A549 (cell line): ENCODE measurements around the gene TPRKB. TPM values are rescaled to one million over a fixed set of nuclear protein-coding genes. Genes with fewer than 3 reads are reported as not detected.

ENCODE experiments used
- ATAC-seq, 2 experiments: fragments of 200-7000 bp in 1 of 2; fragments of >200 bp in 1 of 2; cut with Nextera tagmentation in 1 of 2; cut with Tn5 transposase in 1 of 2; 3 replicates each; pipeline versions ENCODE4 v1.8.0 to v1.9.1; 2018 to 2020; ENCODE audit warnings: mild to moderate bottlenecking in 1 of 2, moderate library complexity in 1 of 2
- CTCF ChIA-PET: fragments of 300-600 bp; sonication (Branson Sonifier 250); formaldehyde crosslinking; extraction: SDS; loops from one replicate; lab custom pipeline; 2021; ENCODE audit warnings: antibody characterized with exemption, inconsistent platforms; lab: Yijun Ruan, JAX
- POLR2A ChIA-PET: fragments of 350-600 bp; formaldehyde crosslinking; extraction: SDS; loops from one replicate; lab custom pipeline; 2021; ENCODE audit warnings: antibody characterized with exemption, inconsistent platforms; lab: Yijun Ruan, JAX
- DNase-seq, 2 experiments: peaks; one replicate each; pipeline versions ENCODE4 v3.0.0 to v3.0.0-alpha.2; 2011 to 2016; ENCODE audit warnings: low read depth in 1 of 2, low spot score in 1 of 2
- FAIRE-seq: peaks from 2 replicates; lab custom pipeline; 2011; peaks lifted over from hg19 to GRCh38; lab: Jason Lieb, UNC
- H3K27ac ChIP-seq, 2 experiments: fragments of >200 bp; sonication (Bioruptor Twin); formaldehyde crosslinking; 3 replicates each; pipeline ENCODE4 v1.5.1; 2016 to 2017
- H3K4me1 ChIP-seq: fragments of >200 bp; sonication (Bioruptor Twin); formaldehyde crosslinking; 3 replicates; pipeline ENCODE4 v1.6.1; 2016
- H3K4me2 ChIP-seq: fragments of >200 bp; sonication (Bioruptor Twin); formaldehyde crosslinking; 3 replicates; pipeline ENCODE4 v1.6.1; 2016
- H3K4me3 ChIP-seq: fragments of >200 bp; sonication (Bioruptor Twin); formaldehyde crosslinking; 3 replicates; pipeline ENCODE4 v1.5.1; 2016
- H3K9me3 ChIP-seq: fragments of >200 bp; sonication (Bioruptor Twin); formaldehyde crosslinking; 3 replicates; pipeline ENCODE4 v1.6.1; 2016
- CBX2 ChIP-seq: fragments of 200-600 bp; sonication (generic); IDR thresholded peaks from 2 replicates; pipeline ENCODE4 v1.6.1; 2016; ENCODE audit warnings: low read depth, mild to moderate bottlenecking, borderline replicate concordance
- CHD2 ChIP-seq: fragments of 150-350 bp; IDR thresholded peaks from 2 replicates; pipeline ENCODE4 v1.6.1; 2014; ENCODE audit warnings: low read length; ENCODE audit not compliant: partially characterized antibody
- CHD4 ChIP-seq: fragments of 200-600 bp; sonication (generic); IDR thresholded peaks from 2 replicates; pipeline ENCODE4 v1.6.1; 2016; ENCODE audit warnings: antibody characterized with exemption, mild to moderate bottlenecking, borderline replicate concordance
- ELK1 ChIP-seq: fragments of 150-350 bp; IDR thresholded peaks from 2 replicates; pipeline ENCODE4 v1.6.1; 2014; ENCODE audit warnings: low read depth, mild to moderate bottlenecking, low read length
- FOSB ChIP-seq: fragments of 250-450 bp; sonication (Bioruptor Pico); IDR thresholded peaks from 2 replicates; pipeline ENCODE4 v1.5.0; 2020; ENCODE audit warnings: mild to moderate bottlenecking, moderate library complexity
- GATA3 ChIP-seq: IDR thresholded peaks from 2 replicates; pipeline ENCODE4 v1.6.1; 2012; ENCODE audit warnings: borderline replicate concordance
- HEYL ChIP-seq: fragments of 250-450 bp; sonication (Bioruptor Pico); IDR thresholded peaks from 2 replicates; pipeline ENCODE4 v1.8.0; 2021; ENCODE audit warnings: mild to moderate bottlenecking, moderate library complexity
- HOXA7 ChIP-seq: fragments of 250-450 bp; sonication (Bioruptor Pico); IDR thresholded peaks from 2 replicates; pipeline ENCODE4 v1.5.0; 2020; ENCODE audit warnings: mild to moderate bottlenecking, moderate library complexity
- HOXB5 ChIP-seq: fragments of 250-450 bp; sonication (Bioruptor Pico); IDR thresholded peaks from 2 replicates; pipeline ENCODE4 v1.5.0; 2020; ENCODE audit warnings: mild to moderate bottlenecking, moderate library complexity
- JUNB ChIP-seq: fragments of >200 bp; sonication (Bioruptor Twin); formaldehyde crosslinking; IDR thresholded peaks from 2 replicates; pipeline ENCODE4 v1.6.1; 2016
- MAFK ChIP-seq: fragments of 450-650 bp; IDR thresholded peaks from 2 replicates; pipeline ENCODE4 v1.6.1; 2014; ENCODE audit not compliant: partially characterized antibody
- MAZ ChIP-seq: fragments of 150-350 bp; IDR thresholded peaks from 2 replicates; pipeline ENCODE4 v1.6.1; 2014; ENCODE audit warnings: antibody characterized with exemption, low read depth, low read length, borderline replicate concordance
- NR3C1 ChIP-seq: fragments of >200 bp; sonication (Bioruptor Twin); formaldehyde crosslinking; IDR thresholded peaks from 3 replicates; pipeline ENCODE4 v1.6.1; 2017
- PHF8 ChIP-seq: fragments of 200-600 bp; sonication (generic); IDR thresholded peaks from 2 replicates; pipeline ENCODE4 v1.6.1; 2016; ENCODE audit warnings: low read depth, mild to moderate bottlenecking, antibody characterized with exemption, moderate library complexity, borderline replicate concordance
- RARB ChIP-seq: fragments of 250-450 bp; sonication (Bioruptor Pico); IDR thresholded peaks from 2 replicates; pipeline ENCODE4 v1.8.0; 2021; ENCODE audit warnings: mild to moderate bottlenecking, moderate library complexity
- RFX5 ChIP-seq: fragments of 450-650 bp; IDR thresholded peaks from 2 replicates; pipeline ENCODE4 v1.7.1; 2014; ENCODE audit warnings: antibody characterized with exemption, mild to moderate bottlenecking, moderate library complexity
- SREBF2 ChIP-seq: fragments of 450-650 bp; IDR thresholded peaks from 2 replicates; pipeline ENCODE4 v1.6.1; 2014; ENCODE audit warnings: mild to moderate bottlenecking, moderate library complexity
- TFCP2L1 ChIP-seq: fragments of 250-450 bp; sonication (Bioruptor Pico); IDR thresholded peaks from 2 replicates; pipeline ENCODE4 v1.5.0; 2021; ENCODE audit warnings: mild to moderate bottlenecking
- USF2 ChIP-seq: fragments of 450-650 bp; IDR thresholded peaks from 2 replicates; pipeline ENCODE4 v1.6.1; 2014; ENCODE audit warnings: antibody characterized with exemption
- WGBS: methylation state at CpG from one replicate; pipeline ENCODE4 v1.1.6; 2017; ENCODE audit errors: missing lambda C conversion rate; 5-methylcytosine and 5-hydroxymethylcytosine counted together
- polyA plus RNA-seq, 4 experiments: library from polyadenylated mRNA; depleted of rRNA in 3 of 4; stranded (reverse); fragments of >200 nt; fragmentation: RNase III in 1 of 4; extraction: RNeasy Plus Mini Kit Qiagen cat#74134 plus additional on column Dnase treatment in 1 of 4; gene quantifications; 2 replicates in 3 of 4; 3 replicates in 1 of 4; pipeline ENCODE4 v1.2.3, GENCODE V29; 2011 to 2017
- TF ChIP-seq, protein P1 (sequence below): fragments of >200 bp; sonication (Bioruptor Twin); formaldehyde crosslinking; IDR thresholded peaks from 2 replicates; pipeline ENCODE4 v1.6.1; 2016
- TF ChIP-seq, protein P2 (sequence below): IDR thresholded peaks from 2 replicates; pipeline ENCODE4 v1.6.1; 2012; ENCODE audit warnings: low read depth, borderline replicate concordance
- TF ChIP-seq, protein P3 (sequence below): fragments of 250-450 bp; sonication (Bioruptor Pico); IDR thresholded peaks from 2 replicates; pipeline ENCODE4 v1.5.0; 2020; ENCODE audit warnings: low read depth, mild to moderate bottlenecking, moderate library complexity
- TF ChIP-seq, protein P4 (sequence below): IDR thresholded peaks from 2 replicates; pipeline ENCODE4 v1.6.1; 2012
- TF ChIP-seq, protein P5 (sequence below): fragments of >200 bp; sonication (Bioruptor Twin); formaldehyde crosslinking; IDR thresholded peaks from 3 replicates; pipeline ENCODE4 v1.6.1; 2016

Gene TPRKB
- polyA plus RNA-seq, 2 of the 4 experiments (the other 2 are of a cell fraction), result 115 to 144 TPM

- TF ChIP-seq CHD2 (no peak), TFCP2L1 (no peak), NR3C1 (no peak), ELK1 (no peak), HOXB5 (CRISPR knock-in tag) (no peak), CHD4 (no peak)
- TF ChIP-seq, protein P1, sequence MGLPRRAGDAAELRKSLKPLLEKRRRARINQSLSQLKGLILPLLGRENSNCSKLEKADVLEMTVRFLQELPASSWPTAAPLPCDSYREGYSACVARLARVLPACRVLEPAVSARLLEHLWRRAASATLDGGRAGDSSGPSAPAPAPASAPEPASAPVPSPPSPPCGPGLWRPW, result no peak
- TF ChIP-seq, protein P2, sequence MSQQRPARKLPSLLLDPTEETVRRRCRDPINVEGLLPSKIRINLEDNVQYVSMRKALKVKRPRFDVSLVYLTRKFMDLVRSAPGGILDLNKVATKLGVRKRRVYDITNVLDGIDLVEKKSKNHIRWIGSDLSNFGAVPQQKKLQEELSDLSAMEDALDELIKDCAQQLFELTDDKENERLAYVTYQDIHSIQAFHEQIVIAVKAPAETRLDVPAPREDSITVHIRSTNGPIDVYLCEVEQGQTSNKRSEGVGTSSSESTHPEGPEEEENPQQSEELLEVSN, result no peak
- DNase-seq (no peak), FAIRE-seq (no peak), ATAC-seq (peak in 1 of 2 experiments; percentile 17; a peak in 3 of 6 replicates)
- ChIA-PET CTCF (interaction anchor here (1.4 kb wide), 1 partner anchor 45 kb away, joined by 4 read pairs; no protein-coding TSS in a partner anchor), POLR2A (interaction anchor here (1.2 to 1.5 kb wide), 4 partner anchors 24 to 722 kb away, joined by 3 to 8 read pairs (median 6); partner anchors contain the start of gene ALMS1)
- Histone ChIP-seq H3K4me1 (peaks cover 12% of the 10 kb centered on the region), H3K4me3 (peak overlapping the region; percentile 65), H3K4me2 (peak overlapping the region; percentile 82), H3K27ac (peak overlapping the region; percentile 69 to 86), H3K9me3 (peaks cover 9% of the 10 kb centered on the region; the same call in 1 of the 3 replicates)
- WGBS, result 6% methylated on average over 8 of the region's 8 CpGs
Observed at GRCh38 chr2:73736378-73736777, 767 bp downstream of the TPRKB start.

- CTCF ChIA-PET, result interaction anchor here (1.0 kb wide), 1 partner anchor 48 kb away, joined by 3 read pairs; no protein-coding TSS in a partner anchor
- no peaks in the 10 kb centered on the region for H3K9me3 ChIP-seq
- TF ChIP-seq SREBF2, result no peak
- no peak for TF ChIP-seq RARB (CRISPR knock-in tag)
- no peak for TF ChIP-seq MAZ
- TF ChIP-seq, protein P3, sequence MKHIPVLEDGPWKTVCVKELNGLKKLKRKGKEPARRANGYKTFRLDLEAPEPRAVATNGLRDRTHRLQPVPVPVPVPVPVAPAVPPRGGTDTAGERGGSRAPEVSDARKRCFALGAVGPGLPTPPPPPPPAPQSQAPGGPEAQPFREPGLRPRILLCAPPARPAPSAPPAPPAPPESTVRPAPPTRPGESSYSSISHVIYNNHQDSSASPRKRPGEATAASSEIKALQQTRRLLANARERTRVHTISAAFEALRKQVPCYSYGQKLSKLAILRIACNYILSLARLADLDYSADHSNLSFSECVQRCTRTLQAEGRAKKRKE (CRISPR knock-in tag), result no peak
- no peak for TF ChIP-seq HOXB5 (CRISPR knock-in tag)
- no peak for TF ChIP-seq USF2
- no peak for TF ChIP-seq MAFK
- TF ChIP-seq, protein P4, sequence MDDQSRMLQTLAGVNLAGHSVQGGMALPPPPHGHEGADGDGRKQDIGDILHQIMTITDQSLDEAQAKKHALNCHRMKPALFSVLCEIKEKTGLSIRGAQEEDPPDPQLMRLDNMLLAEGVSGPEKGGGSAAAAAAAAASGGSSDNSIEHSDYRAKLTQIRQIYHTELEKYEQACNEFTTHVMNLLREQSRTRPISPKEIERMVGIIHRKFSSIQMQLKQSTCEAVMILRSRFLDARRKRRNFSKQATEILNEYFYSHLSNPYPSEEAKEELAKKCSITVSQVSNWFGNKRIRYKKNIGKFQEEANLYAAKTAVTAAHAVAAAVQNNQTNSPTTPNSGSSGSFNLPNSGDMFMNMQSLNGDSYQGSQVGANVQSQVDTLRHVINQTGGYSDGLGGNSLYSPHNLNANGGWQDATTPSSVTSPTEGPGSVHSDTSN, result no peak
- TF ChIP-seq JUNB, result no peak
- TF ChIP-seq FOSB, result no peak
- TF ChIP-seq HEYL (CRISPR knock-in tag), result no peak
- TF ChIP-seq CBX2, result no peak
- TF ChIP-seq, protein P5, sequence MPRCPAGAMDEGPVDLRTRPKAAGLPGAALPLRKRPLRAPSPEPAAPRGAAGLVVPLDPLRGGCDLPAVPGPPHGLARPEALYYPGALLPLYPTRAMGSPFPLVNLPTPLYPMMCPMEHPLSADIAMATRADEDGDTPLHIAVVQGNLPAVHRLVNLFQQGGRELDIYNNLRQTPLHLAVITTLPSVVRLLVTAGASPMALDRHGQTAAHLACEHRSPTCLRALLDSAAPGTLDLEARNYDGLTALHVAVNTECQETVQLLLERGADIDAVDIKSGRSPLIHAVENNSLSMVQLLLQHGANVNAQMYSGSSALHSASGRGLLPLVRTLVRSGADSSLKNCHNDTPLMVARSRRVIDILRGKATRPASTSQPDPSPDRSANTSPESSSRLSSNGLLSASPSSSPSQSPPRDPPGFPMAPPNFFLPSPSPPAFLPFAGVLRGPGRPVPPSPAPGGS, result no peak
- no peak for TF ChIP-seq HOXA7 (CRISPR knock-in tag)
- no peak for TF ChIP-seq ELK1
- TF ChIP-seq, protein P2, result no peak
- no peak for TF ChIP-seq RFX5
- TF ChIP-seq GATA3, result no peak
- TF ChIP-seq PHF8, result no peak
- H3K4me3 ChIP-seq, result no peak overlapping the region
- H3K4me2 ChIP-seq, result no peak overlapping the region
- ATAC-seq (no peak), FAIRE-seq (no peak), DNase-seq (no peak)
- H3K27ac ChIP-seq, result no peak overlapping the region
- POLR2A ChIA-PET, result no interaction called here
- peaks cover 4% of the 10 kb centered on the region for H3K4me1 ChIP-seq
- 90% methylated on average over 4 of the region's 4 CpGs for WGBS
Observed at GRCh38 chr2:73730810-73731209, 6.3 kb downstream of the TPRKB start.
